ENCODE data around the gene KIF6.
A peak's percentile ranks its signal among the peaks of the same experiment; 100 is the strongest.
"Not testable (repeated sequence)": the region's sequence is repeated elsewhere in the genome, so short reads cannot be mapped to it uniquely, and the experiment has no call there.

Gene KIF6

GRCh38 chr6:39499053-39499452 lies 226.2 kb downstream of the KIF6 start:
- DNase-seq = no peak
- no peak for ATAC-seq

GRCh38 chr6:39498096-39498495 lies 227.1 kb downstream of the KIF6 start:
- DNase-seq (no peak), ATAC-seq (no peak)

GRCh38 chr6:39496915-39497314 lies 228.3 kb downstream of the KIF6 start:
- ATAC-seq (no peak), DNase-seq (no peak)

- DNase-seq = no peak
- no peak for ATAC-seq
These were observed 228.8 kb downstream of the KIF6 start for GRCh38 chr6:39496456-39496855.

- DNase-seq (no peak), ATAC-seq (no peak)
These were observed 229.6 kb downstream of the KIF6 start for GRCh38 chr6:39495640-39496039.

GRCh38 chr6:39494998-39495397 lies 230.2 kb downstream of the KIF6 start:
- ATAC-seq (no peak), DNase-seq (no peak)

- ATAC-seq = no peak
- no peak for DNase-seq
These were observed 231.4 kb downstream of the KIF6 start for GRCh38 chr6:39493777-39494176.

- DNase-seq (no peak), ATAC-seq (no peak)
These were observed 232.0 kb downstream of the KIF6 start for GRCh38 chr6:39493174-39493573.

GRCh38 chr6:39490108-39490507 lies 235.1 kb downstream of the KIF6 start:
- DNase-seq = no peak
- no peak for ATAC-seq

GRCh38 chr6:39488255-39488879 lies 236.8 kb downstream of the KIF6 start:
- ATAC-seq = no peak
- no peak for DNase-seq

GRCh38 chr6:39484276-39484675 lies 240.9 kb downstream of the KIF6 start:
- DNase-seq = no peak

GRCh38 chr6:39479819-39480218 lies 245.4 kb downstream of the KIF6 start:
- not testable (repeated sequence) for DNase-seq, ATAC-seq

More at GRCh38 chr6:39484276-39484675, 240.9 kb downstream of the KIF6 start:
- no peak for ATAC-seq

- ATAC-seq (no peak), DNase-seq (no peak)
These were observed 248.5 kb downstream of the KIF6 start for GRCh38 chr6:39476670-39477069.

GRCh38 chr6:39476151-39476550 lies 249.1 kb downstream of the KIF6 start:
- ATAC-seq (no peak), DNase-seq (no peak)

- ATAC-seq (no peak), DNase-seq (no peak)
These were observed 253.1 kb downstream of the KIF6 start for GRCh38 chr6:39471954-39472659.

- ATAC-seq (no peak), DNase-seq (no peak)
These were observed 254.7 kb downstream of the KIF6 start for GRCh38 chr6:39470506-39470905.

- DNase-seq = no peak
- ATAC-seq = no peak
These were observed 256.8 kb downstream of the KIF6 start for GRCh38 chr6:39468385-39468784.

- DNase-seq (no peak), ATAC-seq (no peak)
These were observed 258.6 kb downstream of the KIF6 start for GRCh38 chr6:39466631-39467030.

- DNase-seq = no peak
- ATAC-seq = no peak
These were observed 259.7 kb downstream of the KIF6 start for GRCh38 chr6:39465539-39465938.

- DNase-seq (no peak), ATAC-seq (no peak)
These were observed 261.1 kb downstream of the KIF6 start for GRCh38 chr6:39464067-39464466.

GRCh38 chr6:39453956-39454524 lies 271.2 kb downstream of the KIF6 start:
- DNase-seq (no peak), ATAC-seq (no peak)

GRCh38 chr6:39453241-39453640 lies 272.0 kb downstream of the KIF6 start:
- ATAC-seq (no peak), DNase-seq (no peak)

- DNase-seq (no peak), ATAC-seq (peak; percentile 28)
These were observed 272.7 kb downstream of the KIF6 start for GRCh38 chr6:39452306-39453145.
